Subcutaneous adipose tissue (tissue), 4 donors: Measurements from ENCODE around the gene CEP162. TPM values are rescaled to one million over a fixed set of nuclear protein-coding genes. Genes with fewer than 3 reads are reported as not detected.

Source experiments
- total RNA-seq, 4 donors: library from RNA; depleted of rRNA; stranded (reverse); fragments of >200 nt; gene quantifications; one replicate each; pipeline ENCODE4 v1.1.0, GENCODE V29; 2016
- TF ChIP-seq, protein P1 (sequence below): fragments of 450-650 bp; IDR thresholded peaks from one replicate; pipeline ENCODE4 v1.5.1; 2016; ENCODE audit warnings: low read depth, mild to moderate bottlenecking, control low read depth, antibody characterized with exemption, moderate library complexity

CEP162 gene
- total RNA-seq, 4 donors from 2014 or later = 12.2 to 17.8 (median 14.8) TPM

DNA sequence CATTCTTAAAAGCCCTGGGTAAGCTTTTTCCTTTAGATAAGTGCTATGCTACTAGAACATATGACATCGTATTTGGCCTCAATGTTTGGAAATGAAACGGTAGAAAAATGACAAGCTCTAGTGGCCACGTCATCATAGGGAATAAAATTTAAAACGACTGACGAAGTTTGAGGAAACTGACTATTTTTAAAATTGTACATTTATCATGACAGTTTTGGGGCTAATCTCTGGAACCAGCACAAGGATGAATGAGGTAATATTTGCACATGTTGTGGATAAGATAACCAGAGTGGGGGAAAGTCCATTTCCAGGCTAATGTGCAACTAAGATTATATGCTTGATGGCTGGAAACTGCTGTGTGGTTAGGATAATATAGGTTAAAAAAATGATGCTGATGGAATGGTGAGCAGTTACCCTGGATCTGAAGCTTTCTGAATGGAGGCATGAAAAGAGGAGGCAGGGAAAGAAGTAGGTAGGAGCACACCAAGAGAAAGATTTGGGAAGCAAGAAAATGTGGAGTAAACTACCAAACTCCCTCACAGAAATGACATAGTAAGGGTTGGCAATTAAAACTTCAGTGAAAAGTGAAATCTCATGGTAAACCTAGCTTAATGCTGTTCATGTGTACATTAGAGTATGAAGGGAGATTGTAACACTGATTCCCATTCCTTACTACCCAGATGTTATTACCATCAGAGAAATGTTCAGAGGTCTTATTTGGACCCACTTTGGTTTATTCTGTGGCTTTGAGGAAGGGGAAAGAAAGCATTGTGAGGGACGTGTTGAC lies 42.7 kb upstream of the CEP162 start:
- TF ChIP-seq, protein P1, sequence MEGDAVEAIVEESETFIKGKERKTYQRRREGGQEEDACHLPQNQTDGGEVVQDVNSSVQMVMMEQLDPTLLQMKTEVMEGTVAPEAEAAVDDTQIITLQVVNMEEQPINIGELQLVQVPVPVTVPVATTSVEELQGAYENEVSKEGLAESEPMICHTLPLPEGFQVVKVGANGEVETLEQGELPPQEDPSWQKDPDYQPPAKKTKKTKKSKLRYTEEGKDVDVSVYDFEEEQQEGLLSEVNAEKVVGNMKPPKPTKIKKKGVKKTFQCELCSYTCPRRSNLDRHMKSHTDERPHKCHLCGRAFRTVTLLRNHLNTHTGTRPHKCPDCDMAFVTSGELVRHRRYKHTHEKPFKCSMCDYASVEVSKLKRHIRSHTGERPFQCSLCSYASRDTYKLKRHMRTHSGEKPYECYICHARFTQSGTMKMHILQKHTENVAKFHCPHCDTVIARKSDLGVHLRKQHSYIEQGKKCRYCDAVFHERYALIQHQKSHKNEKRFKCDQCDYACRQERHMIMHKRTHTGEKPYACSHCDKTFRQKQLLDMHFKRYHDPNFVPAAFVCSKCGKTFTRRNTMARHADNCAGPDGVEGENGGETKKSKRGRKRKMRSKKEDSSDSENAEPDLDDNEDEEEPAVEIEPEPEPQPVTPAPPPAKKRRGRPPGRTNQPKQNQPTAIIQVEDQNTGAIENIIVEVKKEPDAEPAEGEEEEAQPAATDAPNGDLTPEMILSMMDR = no peak

GRCh38 chr6:84268781-84269180 lies 41.3 kb upstream of the CEP162 start:
- TF ChIP-seq, protein P1 = no peak

DNA sequence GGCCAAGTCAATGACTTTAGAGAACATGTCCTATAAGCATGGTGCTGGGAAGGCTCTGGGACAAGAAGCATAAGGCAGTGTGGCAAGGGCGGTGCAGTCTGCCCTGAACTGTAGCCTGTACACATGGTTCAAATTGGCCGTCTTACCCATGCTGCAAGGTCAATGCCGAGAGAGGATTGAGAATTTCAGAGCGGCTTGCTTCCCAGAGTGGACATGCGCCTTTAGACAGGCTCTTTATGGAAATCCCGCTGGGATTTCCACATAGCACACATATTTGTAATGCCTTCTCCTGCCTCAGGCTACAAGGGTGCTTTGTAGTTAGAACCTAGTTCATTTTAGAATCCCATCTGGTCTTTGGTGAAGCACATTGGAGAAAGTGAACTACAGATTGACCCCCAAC lies 36.1 kb upstream of the CEP162 start:
- TF ChIP-seq, protein P1 = no peak

DNA sequence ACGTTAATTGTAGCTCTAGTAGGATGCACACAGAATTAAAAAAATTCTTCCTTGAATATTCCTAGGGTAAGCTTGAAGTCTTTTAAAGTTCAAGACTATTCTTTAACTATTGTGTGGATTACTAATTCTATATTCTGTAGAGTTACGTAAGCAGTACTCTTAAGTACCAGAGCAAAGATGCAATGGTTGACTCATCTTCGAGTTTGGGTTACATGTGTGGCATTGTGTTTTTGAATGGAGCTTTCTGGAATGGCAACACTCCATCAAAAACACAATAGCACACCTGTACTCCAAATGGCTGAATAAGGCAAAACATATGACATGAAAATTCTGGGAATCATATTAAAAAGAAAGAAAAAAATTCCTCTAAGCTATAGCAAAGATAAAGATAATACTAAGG lies 33.5 kb upstream of the CEP162 start:
- TF ChIP-seq, protein P1 = no peak

DNA sequence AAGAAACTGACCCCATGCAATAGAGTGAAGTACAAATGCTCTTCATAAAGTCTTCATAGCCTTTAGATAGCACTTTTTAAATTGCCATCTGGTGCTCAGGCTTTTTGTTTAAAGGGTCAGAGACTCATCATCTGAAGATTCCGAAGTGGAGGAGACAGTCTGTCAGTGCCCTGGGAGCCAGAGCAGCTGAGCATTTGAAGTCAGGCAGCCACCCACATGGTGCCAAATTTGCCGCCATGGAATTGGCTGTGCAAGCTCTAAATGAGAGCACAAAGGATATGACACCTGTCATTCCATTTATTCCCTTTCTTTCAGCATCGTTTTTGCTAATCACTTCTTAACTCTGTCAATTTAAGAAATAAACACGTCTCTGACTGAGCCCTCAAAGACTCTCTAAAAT lies 32.8 kb upstream of the CEP162 start:
- TF ChIP-seq, protein P1 = no peak

DNA sequence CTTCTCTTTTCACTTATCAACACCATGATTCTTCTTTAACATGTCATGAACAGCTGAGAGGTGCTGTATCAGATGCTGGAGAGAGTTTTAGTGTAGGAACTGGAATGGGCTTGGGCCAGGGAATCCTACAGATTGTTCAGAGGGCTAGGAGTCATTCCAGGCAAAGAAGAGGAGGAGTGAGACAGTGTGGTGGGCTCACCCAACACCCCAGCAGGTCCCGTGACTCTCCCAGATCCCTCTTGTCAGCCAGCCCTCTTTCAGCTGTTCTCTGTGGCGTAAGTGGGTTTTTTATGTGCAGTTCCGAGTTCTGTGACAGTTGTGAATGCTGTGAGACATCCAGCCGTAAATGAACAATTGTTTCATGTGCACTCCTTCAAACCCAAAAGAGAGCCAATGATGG lies 31.4 kb upstream of the CEP162 start:
- TF ChIP-seq, protein P1 = no peak

GRCh38 chr6:84258268-84258667 lies 30.8 kb upstream of the CEP162 start:
- TF ChIP-seq, protein P1 = no peak
